Type B pancreatic cell (in vitro differentiated cells): ENCODE data around the gene ALLC. TPM values are rescaled to one million over a fixed set of nuclear protein-coding genes. Genes with fewer than 3 reads are reported as not detected.

Experiments
- DNase-seq: peaks from one replicate; pipeline ENCODE4 v3.0.0; 2021; ENCODE audit warnings: mixed read lengths; ENCODE audit not compliant: unreplicated experiment; ENCODE audit errors: extremely low spot score
- H3K27ac Mint-ChIP-seq: 2 replicates; pipeline ENCODE4 v1.8.0; 2021; ENCODE audit warnings: mild to moderate bottlenecking, mixed read lengths
- H3K27me3 Mint-ChIP-seq: 2 replicates; pipeline ENCODE4 v1.8.0; 2021; ENCODE audit warnings: mixed read lengths
- H3K36me3 Mint-ChIP-seq: 2 replicates; pipeline ENCODE4 v1.8.0; 2021; ENCODE audit warnings: mixed read lengths
- H3K4me1 Mint-ChIP-seq: one replicate; pipeline ENCODE4 v1.8.0; 2021; ENCODE audit warnings: mixed read lengths; ENCODE audit not compliant: unreplicated experiment
- H3K4me3 Mint-ChIP-seq: 2 replicates; pipeline ENCODE4 v1.8.0; 2021; ENCODE audit warnings: mild to moderate bottlenecking, mixed read lengths
- H3K9me3 Mint-ChIP-seq: 2 replicates; pipeline ENCODE4 v1.8.0; 2021; ENCODE audit warnings: mixed read lengths
- CTCF ChIP-seq: fragments of 200-600 bp; sonication (generic); conservative IDR thresholded peaks from 2 replicates; pipeline ENCODE4 v1.5.0; 2021; ENCODE audit warnings: antibody characterized with exemption, mild to moderate bottlenecking
- total RNA-seq: library from RNA; stranded (reverse); gene quantifications from 2 replicates; pipeline ENCODE4 v1.2.1, GENCODE V29; 2021; ENCODE audit warnings: low replicate concordance

ALLC gene
- total RNA-seq, 1 donor from 2014 or later = not detected

- DNase-seq = no peak
- Mint-ChIP-seq H3K9me3 (peaks cover 1% of the 10 kb centered on the region), H3K36me3 (no peaks in the 10 kb centered on the region), H3K27ac (no peak overlapping the region), H3K4me3 (no peak overlapping the region), H3K4me1 (peaks cover 35% of the 10 kb centered on the region), H3K27me3 (peaks cover 5% of the 10 kb centered on the region)
- TF ChIP-seq CTCF = no peak
Observed at GRCh38 chr2:3654011-3654410, 4.0 kb upstream of the ALLC start.

- H3K27ac Mint-ChIP-seq = no peak overlapping the region
- peaks cover 42% of the 10 kb centered on the region for H3K4me1 Mint-ChIP-seq
- no peak overlapping the region for H3K4me3 Mint-ChIP-seq
Observed at GRCh38 chr2:3654531-3655225, 3.3 kb upstream of the ALLC start.

GRCh38 chr2:3655871-3656761, 1.9 kb upstream of the ALLC start:
- H3K36me3 Mint-ChIP-seq = no peaks in the 10 kb centered on the region
- DNase-seq = no peak
- H3K4me3 Mint-ChIP-seq = no peak overlapping the region
- H3K9me3 Mint-ChIP-seq = peaks cover 8% of the 10 kb centered on the region
- TF ChIP-seq CTCF = no peak
- H3K4me1 Mint-ChIP-seq = peaks cover 41% of the 10 kb centered on the region
- H3K27ac Mint-ChIP-seq = peak overlapping the region; percentile 59
- peaks cover under 1% of the 10 kb centered on the region for H3K27me3 Mint-ChIP-seq

More at GRCh38 chr2:3654531-3655225, 3.3 kb upstream of the ALLC start:
- peaks cover 5% of the 10 kb centered on the region for H3K27me3 Mint-ChIP-seq
- no peaks in the 10 kb centered on the region for H3K36me3 Mint-ChIP-seq
- no peak for DNase-seq
- TF ChIP-seq CTCF = no peak
- H3K9me3 Mint-ChIP-seq = peaks cover 8% of the 10 kb centered on the region

- peaks cover 35% of the 10 kb centered on the region for H3K4me1 Mint-ChIP-seq
- H3K4me3 Mint-ChIP-seq = no peak overlapping the region
- peak overlapping the region; percentile 59 for H3K27ac Mint-ChIP-seq
- TF ChIP-seq CTCF = no peak
- H3K36me3 Mint-ChIP-seq = no peaks in the 10 kb centered on the region
- H3K9me3 Mint-ChIP-seq = peaks cover 8% of the 10 kb centered on the region
- DNase-seq = no peak
- H3K27me3 Mint-ChIP-seq = no peaks in the 10 kb centered on the region
Observed at GRCh38 chr2:3656762-3657721, 958 bp upstream of the ALLC start.
